Subcutaneous adipose tissue (tissue), 4 donors: ENCODE results near the gene EMP3. TPM values are rescaled to one million over a fixed set of nuclear protein-coding genes. Genes with fewer than 3 reads are reported as not detected.

ENCODE experiments used
- total RNA-seq, 4 donors: library from RNA; depleted of rRNA; stranded (reverse); fragments of >200 nt; gene quantifications; one replicate each; pipeline ENCODE4 v1.1.0, GENCODE V29; 2016
- TF ChIP-seq, protein P1 (sequence below): fragments of 450-650 bp; IDR thresholded peaks from one replicate; pipeline ENCODE4 v1.5.1; 2016; ENCODE audit warnings: low read depth, mild to moderate bottlenecking, control low read depth, antibody characterized with exemption, moderate library complexity

The EMP3 gene
- total RNA-seq, 4 donors from 2014 or later = 32.2 to 79.7 (median 57.2) TPM

DNA sequence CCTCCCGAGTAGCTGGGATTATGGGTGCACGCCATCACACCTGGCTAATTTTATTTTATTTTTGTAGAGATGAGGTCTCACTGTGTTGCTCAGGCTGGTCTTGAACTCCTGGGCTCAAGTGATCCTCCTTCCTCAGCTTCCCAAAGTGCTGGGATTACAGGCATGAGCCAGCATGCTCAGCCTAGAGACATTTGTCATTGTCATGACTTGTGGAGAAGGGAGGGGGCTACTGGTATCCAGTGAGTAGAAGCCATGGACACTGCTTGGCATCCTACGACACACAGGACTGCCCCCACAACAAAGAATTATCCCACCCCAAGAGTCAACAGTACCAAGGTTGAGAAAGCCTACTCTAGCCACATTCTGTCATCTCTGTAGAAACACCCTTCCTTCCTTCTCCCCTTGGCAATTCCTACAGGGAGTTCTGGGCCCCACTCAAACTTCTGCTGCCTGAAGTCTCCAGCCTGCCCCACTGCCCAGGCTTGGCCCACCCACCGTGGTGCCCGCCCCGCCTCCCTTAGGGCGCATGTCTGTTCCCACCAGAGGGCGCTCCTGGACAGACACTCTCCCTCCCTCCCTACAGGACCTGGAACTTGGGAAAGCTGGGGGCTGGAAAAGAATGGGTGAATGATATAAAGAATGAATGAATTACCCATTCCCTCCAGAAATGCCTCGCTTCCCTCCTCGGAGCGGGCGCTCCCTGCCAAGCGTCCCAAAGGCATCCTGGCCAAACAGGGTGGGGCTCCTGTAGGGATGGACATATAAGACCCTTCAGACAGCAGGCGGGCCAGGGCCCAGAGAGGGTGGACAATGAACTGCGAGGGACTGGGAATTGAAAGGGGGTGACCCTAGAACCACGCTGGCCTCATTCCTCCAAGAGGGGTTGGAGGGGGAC, 5.5 kb upstream of the EMP3 start:
- TF ChIP-seq, protein P1, sequence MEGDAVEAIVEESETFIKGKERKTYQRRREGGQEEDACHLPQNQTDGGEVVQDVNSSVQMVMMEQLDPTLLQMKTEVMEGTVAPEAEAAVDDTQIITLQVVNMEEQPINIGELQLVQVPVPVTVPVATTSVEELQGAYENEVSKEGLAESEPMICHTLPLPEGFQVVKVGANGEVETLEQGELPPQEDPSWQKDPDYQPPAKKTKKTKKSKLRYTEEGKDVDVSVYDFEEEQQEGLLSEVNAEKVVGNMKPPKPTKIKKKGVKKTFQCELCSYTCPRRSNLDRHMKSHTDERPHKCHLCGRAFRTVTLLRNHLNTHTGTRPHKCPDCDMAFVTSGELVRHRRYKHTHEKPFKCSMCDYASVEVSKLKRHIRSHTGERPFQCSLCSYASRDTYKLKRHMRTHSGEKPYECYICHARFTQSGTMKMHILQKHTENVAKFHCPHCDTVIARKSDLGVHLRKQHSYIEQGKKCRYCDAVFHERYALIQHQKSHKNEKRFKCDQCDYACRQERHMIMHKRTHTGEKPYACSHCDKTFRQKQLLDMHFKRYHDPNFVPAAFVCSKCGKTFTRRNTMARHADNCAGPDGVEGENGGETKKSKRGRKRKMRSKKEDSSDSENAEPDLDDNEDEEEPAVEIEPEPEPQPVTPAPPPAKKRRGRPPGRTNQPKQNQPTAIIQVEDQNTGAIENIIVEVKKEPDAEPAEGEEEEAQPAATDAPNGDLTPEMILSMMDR = no peak

DNA sequence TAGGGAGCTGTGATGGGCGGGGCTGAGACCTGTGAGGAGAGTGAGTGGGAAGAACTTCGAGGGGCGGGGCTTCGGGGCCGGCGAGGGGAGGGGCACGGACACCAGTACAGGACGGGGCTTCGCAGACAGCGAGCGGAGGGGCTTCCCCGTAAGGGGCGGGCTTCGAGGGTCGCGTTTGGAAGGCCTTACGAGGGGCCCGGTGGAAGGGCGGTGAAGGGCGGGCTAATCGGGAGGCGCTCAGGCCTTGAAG, 4.1 kb upstream of the EMP3 start:
- TF ChIP-seq, protein P1 = no peak

DNA sequence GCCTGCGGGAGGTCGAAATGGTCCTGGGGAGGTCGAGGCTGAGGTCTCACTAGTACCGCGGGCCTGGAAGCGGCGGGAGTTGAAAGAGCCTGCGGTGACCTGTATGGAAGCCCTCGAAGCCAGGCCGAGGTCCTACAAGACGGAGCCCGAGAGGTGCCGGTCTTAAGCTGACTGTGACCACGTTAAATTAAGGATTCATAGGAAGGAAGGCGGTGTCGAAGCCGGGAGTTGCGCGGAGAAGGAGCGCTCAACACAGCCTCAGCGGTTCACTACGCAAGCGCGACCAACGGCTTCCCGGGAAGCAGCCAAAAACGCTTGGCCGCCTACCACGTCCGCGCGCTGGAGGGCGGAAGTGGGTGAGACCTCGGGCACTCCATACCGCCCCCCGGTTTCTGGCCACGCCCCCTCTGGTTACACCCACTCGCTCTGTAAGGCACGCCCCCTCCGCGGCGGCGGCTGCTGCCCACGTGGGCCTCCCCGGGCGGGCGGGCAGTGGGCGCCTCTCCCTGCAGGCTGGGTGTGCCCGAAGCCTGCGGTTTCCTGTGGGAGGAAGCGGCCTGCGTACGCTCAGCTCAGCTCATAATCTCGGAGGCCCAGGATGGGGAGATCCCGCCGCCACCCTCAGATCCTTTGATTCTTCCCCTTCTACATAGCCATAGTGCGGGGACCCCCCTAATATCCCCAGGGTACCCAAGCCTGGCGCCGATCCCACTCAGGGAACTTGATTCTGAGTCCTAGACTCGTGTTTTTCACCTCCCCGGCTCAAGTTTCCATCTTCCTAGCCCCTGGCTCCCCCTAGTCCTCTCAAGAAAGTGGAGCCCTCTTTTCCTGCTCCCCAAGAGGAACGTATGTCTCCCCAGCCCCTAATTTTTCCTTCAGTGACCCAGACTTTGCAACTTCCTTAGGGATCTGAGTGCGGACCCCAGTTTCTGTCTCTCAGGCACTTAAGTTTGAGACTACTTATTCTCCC, 3.4 kb upstream of the EMP3 start:
- TF ChIP-seq, protein P1 = no peak

DNA sequence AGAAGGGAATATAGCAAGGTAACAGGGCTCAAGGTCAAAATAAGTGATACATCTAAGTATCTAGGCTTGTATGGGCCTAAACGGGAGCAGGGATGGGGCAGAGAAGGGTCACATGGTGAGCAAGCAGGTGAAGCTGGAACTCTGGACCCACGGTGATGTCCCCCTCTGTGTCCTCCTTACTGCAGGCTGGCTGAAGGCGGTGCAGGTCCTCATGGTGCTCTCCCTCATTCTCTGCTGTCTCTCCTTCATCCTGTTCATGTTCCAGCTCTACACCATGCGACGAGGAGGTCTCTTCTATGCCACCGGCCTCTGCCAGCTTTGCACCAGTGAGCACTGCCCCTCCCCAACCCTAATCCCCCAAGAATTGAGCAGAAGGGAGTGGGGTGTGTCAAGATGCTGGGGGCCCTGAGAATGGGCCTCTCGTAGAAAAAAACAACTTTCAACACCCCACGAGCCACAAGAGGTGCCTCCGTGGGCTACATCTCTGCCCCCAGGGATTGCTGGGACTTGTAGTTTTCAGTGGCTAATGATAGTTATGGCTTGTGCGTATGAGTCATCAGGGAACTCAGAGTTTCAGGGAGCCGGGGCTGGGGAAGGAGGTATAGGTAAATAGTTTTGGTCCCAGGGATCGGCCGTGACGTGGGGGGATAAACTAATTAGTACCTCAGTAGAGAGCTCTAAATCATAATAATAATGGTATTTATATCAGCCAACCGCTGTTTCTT, 4.0 kb downstream of the EMP3 start:
- TF ChIP-seq, protein P1 = no peak

DNA sequence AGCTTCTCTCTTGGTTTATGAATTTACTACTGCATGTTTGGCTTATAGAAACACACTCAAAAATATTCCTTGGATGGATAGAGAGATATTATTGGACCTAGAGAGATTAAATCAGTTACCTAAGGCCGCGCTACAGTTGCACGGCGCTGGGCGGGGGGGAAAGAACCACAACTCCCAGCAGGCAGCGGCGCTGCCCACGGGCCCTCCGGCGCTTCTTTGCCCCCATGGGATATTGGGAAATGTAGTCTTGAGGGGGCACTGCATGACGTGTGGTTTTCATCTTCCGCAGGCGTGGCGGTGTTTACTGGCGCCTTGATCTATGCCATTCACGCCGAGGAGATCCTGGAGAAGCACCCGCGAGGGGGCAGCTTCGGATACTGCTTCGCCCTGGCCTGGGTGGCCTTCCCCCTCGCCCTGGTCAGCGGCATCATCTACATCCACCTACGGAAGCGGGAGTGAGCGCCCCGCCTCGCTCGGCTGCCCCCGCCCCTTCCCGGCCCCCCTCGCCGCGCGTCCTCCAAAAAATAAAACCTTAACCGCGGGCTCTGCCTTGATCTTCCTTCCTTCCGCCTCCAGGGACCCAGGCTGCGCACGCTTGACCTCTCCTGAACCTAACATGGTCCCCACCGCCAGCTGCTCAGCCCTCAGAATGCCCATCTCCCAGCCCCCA, 4.8 kb downstream of the EMP3 start:
- TF ChIP-seq, protein P1 = no peak

DNA sequence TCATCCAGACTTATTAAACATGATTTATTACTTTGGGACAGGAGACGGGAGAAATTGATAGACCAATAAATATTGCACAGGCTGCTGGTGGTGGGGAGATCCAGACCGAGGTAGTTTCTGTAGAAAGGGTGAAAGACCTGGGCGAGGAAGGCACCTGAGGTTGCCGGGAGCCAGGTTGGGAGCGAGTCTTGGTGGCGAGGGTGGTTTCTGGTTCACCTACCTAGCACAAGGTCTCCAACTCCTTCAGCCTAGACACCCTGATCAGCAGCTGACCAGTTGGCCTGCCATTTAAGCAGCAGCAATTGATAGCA, 7.0 kb downstream of the EMP3 start:
- TF ChIP-seq, protein P1 = no peak
